LNCaP clone FGC (cell line): ENCODE results near the gene TALDO1.
A peak's percentile ranks its signal among the peaks of the same experiment; 100 is the strongest.

Source experiments
- DNase-seq: peaks from one replicate; pipeline ENCODE4 v3.0.0-alpha.2; 2011; ENCODE audit warnings: low read depth
- H3K4me3 ChIP-seq: 2 replicates; pipeline ENCODE4 v1.5.1; 2011; ENCODE audit warnings: mild to moderate bottlenecking, low read depth, low read length, control low read depth
- TF ChIP-seq, protein P1 (sequence below): IDR thresholded peaks from 2 replicates; pipeline ENCODE4 v1.5.1; 2012; ENCODE audit warnings: mild to moderate bottlenecking; ENCODE audit not compliant: control insufficient read depth, insufficient read depth; ENCODE audit errors: extremely low read depth

TALDO1 gene

GRCh38 chr11:803770-804598, 56.7 kb downstream of the TALDO1 start:
- DNase-seq = no peak
- peak overlapping the region; percentile 74 for H3K4me3 ChIP-seq
- TF ChIP-seq, protein P1, sequence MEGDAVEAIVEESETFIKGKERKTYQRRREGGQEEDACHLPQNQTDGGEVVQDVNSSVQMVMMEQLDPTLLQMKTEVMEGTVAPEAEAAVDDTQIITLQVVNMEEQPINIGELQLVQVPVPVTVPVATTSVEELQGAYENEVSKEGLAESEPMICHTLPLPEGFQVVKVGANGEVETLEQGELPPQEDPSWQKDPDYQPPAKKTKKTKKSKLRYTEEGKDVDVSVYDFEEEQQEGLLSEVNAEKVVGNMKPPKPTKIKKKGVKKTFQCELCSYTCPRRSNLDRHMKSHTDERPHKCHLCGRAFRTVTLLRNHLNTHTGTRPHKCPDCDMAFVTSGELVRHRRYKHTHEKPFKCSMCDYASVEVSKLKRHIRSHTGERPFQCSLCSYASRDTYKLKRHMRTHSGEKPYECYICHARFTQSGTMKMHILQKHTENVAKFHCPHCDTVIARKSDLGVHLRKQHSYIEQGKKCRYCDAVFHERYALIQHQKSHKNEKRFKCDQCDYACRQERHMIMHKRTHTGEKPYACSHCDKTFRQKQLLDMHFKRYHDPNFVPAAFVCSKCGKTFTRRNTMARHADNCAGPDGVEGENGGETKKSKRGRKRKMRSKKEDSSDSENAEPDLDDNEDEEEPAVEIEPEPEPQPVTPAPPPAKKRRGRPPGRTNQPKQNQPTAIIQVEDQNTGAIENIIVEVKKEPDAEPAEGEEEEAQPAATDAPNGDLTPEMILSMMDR = no peak

DNA sequence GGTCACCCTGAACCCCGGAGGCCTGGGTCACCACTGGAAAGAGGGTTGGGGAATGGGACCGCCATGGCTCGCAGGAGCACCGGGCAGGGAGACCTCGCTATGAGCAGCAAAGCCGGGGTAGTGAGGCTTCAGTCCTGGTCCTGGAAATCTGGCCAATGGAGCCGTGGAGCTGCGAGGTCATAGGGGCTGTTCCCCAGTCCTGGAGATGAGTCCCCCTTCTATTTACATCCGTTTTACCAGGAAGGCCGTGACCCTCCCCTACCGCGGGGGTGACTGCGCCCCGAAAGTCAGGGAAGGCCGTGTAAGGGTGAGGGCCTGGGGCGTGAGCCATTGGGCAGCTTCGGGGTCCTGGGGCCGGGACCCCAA, 57.3 kb downstream of the TALDO1 start:
- DNase-seq = no peak
- TF ChIP-seq, protein P1 = no peak
- peak overlapping the region; percentile 74 for H3K4me3 ChIP-seq

- no peak for DNase-seq
- TF ChIP-seq, protein P1 = no peak
- H3K4me3 ChIP-seq = peak overlapping the region; percentile 95
Observed at GRCh38 chr11:808427-809286, 61.4 kb downstream of the TALDO1 start.

DNA sequence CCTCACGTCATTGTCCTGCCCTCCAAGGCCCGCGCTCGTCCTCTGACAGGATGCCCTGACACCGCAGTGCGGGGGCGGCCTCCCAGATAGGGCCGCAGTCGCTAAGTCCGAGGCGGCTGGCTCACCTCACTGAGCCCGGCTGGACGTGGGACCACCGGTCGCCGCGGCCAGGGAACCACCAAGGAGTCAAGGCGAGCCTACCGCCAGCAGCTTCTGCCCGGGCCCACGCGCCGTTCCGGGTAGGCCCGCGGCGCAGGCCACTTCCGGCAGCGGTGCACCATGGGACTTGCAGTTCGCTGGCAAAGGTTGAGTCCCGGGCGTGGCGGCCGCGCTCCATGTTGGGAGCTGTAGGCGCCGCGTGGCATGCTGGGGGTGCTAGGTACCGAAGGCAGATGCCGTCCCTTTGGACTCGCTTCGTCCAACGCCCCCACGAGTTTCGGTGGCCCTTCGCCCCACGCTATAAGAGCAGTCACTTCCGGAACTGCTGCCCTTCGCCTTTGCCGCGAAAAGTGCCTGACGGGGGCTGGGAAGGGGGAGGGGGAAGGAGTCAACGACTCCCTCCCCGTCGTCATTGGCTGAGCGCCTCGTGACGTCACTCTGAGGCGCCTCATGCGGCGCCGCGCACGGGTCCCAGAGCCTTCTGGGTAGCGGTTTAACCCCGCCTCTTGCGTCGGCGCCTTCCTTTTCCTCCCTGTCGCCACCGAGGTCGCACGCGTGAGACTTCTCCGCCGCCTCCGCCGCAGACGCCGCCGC, 62.2 kb downstream of the TALDO1 start, which contains the start of gene RPLP2:
Gene RPLP2 (plus strand): TSS at position 681 of the 753 bp plus-strand sequence. CDS start 268 bp downstream, outside the sequence.
- TF ChIP-seq, protein P1 = no peak
- DNase-seq = peak; percentile 89
- H3K4me3 ChIP-seq = peak within 1 kb of the TSS; percentile 95

DNA sequence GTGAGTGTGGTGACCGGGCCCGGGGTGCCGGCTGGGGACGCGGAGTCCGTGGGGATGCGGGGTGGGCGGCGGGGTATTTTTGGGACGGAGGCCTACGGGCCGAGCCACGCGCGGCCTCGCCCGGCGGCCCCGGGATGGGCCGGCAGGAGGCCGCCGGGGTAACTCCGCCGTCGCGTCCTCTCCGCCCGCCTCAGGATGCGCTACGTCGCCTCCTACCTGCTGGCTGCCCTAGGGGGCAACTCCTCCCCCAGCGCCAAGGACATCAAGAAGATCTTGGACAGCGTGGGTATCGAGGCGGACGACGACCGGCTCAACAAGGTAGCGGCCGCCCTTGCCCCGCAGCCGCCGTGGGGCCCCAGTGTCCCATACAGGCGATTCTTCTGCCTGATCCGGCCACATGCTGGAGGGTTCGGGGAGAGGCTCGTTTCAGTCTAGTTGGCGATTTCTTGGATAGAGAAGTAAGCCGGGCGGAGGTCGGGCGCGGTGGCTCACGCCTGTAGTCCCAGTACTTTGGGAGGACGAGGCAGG, 62.8 kb downstream of the TALDO1 start:
- DNase-seq = no peak
- TF ChIP-seq, protein P1 = no peak
- peak overlapping the region; percentile 95 for H3K4me3 ChIP-seq
